HTR-8/SVneo (cell line): ENCODE results near the gene C6orf120.

Experiments used
- DNase-seq: peaks from one replicate; pipeline ENCODE4 v3.0.0; 2011; ENCODE audit warnings: low spot score, mixed read lengths; ENCODE audit not compliant: insufficient read length
- FAIRE-seq: peaks from 2 replicates; lab custom pipeline; 2011; peaks lifted over from hg19 to GRCh38; lab: Jason Lieb, UNC

C6orf120 gene

GRCh38 chr6:169701954-169702839, at the start of gene C6orf120, which contains the start of gene WDR27:
Gene C6orf120, plus strand, starts transcription at chr6:169702126. Its CDS starts 334 bp downstream, at chr6:169702460.
Gene WDR27, minus strand, starts transcription at chr6:169702029. Its CDS starts 13,024 bp downstream, at chr6:169689005.
- FAIRE-seq (peak; percentile 60), DNase-seq (peak; percentile 86)

- FAIRE-seq (no peak), DNase-seq (no peak)
Measured at GRCh38 chr6:169652896-169653295, 49.0 kb upstream of the C6orf120 start.

GRCh38 chr6:169653691-169654090, 48.2 kb upstream of the C6orf120 start:
- DNase-seq: no peak
- FAIRE-seq: no peak

- DNase-seq (no peak), FAIRE-seq (no peak)
Measured at GRCh38 chr6:169654598-169655391, 47.1 kb upstream of the C6orf120 start.

GRCh38 chr6:169656546-169657283, 45.2 kb upstream of the C6orf120 start:
- FAIRE-seq (no peak), DNase-seq (no peak)

- DNase-seq (no peak), FAIRE-seq (no peak)
Measured at GRCh38 chr6:169657284-169657610, 44.7 kb upstream of the C6orf120 start.

GRCh38 chr6:169659820-169660610, 41.9 kb upstream of the C6orf120 start:
- FAIRE-seq: no peak
- no peak for DNase-seq

GRCh38 chr6:169660751-169661390, 41.1 kb upstream of the C6orf120 start:
- no peak for DNase-seq
- no peak for FAIRE-seq

GRCh38 chr6:169661391-169661756, 40.6 kb upstream of the C6orf120 start:
- DNase-seq (no peak), FAIRE-seq (no peak)

GRCh38 chr6:169663468-169663867, 38.5 kb upstream of the C6orf120 start:
- FAIRE-seq: no peak

GRCh38 chr6:169664227-169664626, 37.7 kb upstream of the C6orf120 start:
- DNase-seq (no peak), FAIRE-seq (no peak)

More at GRCh38 chr6:169663468-169663867, 38.5 kb upstream of the C6orf120 start:
- DNase-seq: no peak

GRCh38 chr6:169665289-169665688, 36.6 kb upstream of the C6orf120 start:
- FAIRE-seq: no peak
- DNase-seq: no peak

GRCh38 chr6:169666441-169666840, 35.5 kb upstream of the C6orf120 start:
- DNase-seq (no peak), FAIRE-seq (no peak)

GRCh38 chr6:169667716-169668115, 34.2 kb upstream of the C6orf120 start:
- DNase-seq (no peak), FAIRE-seq (no peak)

- DNase-seq: no peak
- no peak for FAIRE-seq
Measured at GRCh38 chr6:169668203-169668847, 33.6 kb upstream of the C6orf120 start.

- no peak for FAIRE-seq
Measured at GRCh38 chr6:169669147-169669546, 32.8 kb upstream of the C6orf120 start.

GRCh38 chr6:169669889-169670288, 32.0 kb upstream of the C6orf120 start:
- no peak for FAIRE-seq
- DNase-seq: no peak

More at GRCh38 chr6:169669147-169669546, 32.8 kb upstream of the C6orf120 start:
- DNase-seq: no peak

- FAIRE-seq (no peak), DNase-seq (no peak)
Measured at GRCh38 chr6:169671563-169671962, 30.4 kb upstream of the C6orf120 start.

GRCh38 chr6:169675011-169675410, 26.9 kb upstream of the C6orf120 start:
- no peak for FAIRE-seq
- no peak for DNase-seq
